ENCODE measurements around the gene MACROD2. TPM values are rescaled to one million over a fixed set of nuclear protein-coding genes. Genes with fewer than 3 reads are reported as not detected.
"Not testable (repeated sequence)": the region's sequence is repeated elsewhere in the genome, so short reads cannot be mapped to it uniquely, and the experiment has no call there.

Gene MACROD2
- total RNA-seq, 4 donors from 2014 or later: 12.6 to 60.3 (median 18.9) TPM

DNA sequence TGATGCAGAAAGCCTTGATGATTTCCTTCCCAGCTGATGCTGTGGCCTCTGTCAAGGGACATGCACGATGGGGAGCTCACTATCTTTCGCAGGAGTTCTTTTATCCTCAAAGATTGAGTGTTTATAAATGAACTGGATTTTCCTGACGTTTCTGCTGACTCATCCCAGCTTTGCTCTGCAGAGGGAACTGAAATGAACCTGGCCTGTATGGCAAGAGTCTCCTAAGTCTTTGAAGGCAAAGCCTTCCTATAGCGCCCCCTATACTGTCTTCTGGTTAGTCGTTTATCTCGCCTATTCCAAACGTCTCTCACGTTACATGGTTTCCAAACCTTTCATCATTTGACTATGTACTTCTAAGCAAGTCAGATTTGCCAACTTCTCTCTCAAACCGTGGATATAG, 2012.6 kb downstream of the MACROD2 start:
- no peak for DNase-seq (ENCODE audit: low spot score in 2 of 2)
- 82% methylated on average over 9 of the region's 9 CpGs for WGBS
- Histone ChIP-seq H3K4me3 (no peak overlapping the region), H3K4me1 (no peaks in the 10 kb centered on the region), H3K9me3 (no peaks in the 10 kb centered on the region), H3K27me3 (no peaks in the 10 kb centered on the region), H3K27ac (no peak overlapping the region), H3K36me3 (no peaks in the 10 kb centered on the region)
- TF ChIP-seq, protein P1, sequence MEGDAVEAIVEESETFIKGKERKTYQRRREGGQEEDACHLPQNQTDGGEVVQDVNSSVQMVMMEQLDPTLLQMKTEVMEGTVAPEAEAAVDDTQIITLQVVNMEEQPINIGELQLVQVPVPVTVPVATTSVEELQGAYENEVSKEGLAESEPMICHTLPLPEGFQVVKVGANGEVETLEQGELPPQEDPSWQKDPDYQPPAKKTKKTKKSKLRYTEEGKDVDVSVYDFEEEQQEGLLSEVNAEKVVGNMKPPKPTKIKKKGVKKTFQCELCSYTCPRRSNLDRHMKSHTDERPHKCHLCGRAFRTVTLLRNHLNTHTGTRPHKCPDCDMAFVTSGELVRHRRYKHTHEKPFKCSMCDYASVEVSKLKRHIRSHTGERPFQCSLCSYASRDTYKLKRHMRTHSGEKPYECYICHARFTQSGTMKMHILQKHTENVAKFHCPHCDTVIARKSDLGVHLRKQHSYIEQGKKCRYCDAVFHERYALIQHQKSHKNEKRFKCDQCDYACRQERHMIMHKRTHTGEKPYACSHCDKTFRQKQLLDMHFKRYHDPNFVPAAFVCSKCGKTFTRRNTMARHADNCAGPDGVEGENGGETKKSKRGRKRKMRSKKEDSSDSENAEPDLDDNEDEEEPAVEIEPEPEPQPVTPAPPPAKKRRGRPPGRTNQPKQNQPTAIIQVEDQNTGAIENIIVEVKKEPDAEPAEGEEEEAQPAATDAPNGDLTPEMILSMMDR (IDR thresholded peaks at IDR 0.05): no peak
- TF ChIP-seq POLR2AphosphoS5 (IDR thresholded peaks at IDR 0.05): no peak
- no peak for TF ChIP-seq EP300 (IDR thresholded peaks at IDR 0.05)
- no peak for TF ChIP-seq POLR2A (IDR thresholded peaks at IDR 0.05)

DNA sequence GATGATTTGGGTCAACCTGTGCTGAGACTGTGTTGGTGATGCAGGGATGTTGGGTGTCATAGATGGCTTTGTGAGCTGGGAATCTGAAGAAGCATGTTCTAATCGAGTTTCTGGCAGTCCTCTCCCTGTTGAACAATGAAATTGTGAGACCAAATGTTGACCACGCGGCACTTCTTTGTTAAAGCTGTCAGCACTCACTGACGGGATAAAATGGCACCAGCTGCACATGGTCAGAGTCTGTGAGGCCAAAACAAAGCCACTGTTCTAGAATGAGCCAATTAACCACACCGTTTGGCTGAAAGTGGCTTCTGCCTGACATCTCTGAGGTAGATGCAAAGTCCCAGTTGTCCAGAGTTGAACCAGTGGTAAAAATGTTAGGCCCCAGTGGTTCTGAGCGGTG, 2015.7 kb downstream of the MACROD2 start:
- H3K27me3 ChIP-seq: no peaks in the 10 kb centered on the region
- no peaks in the 10 kb centered on the region for H3K9me3 ChIP-seq
- H3K4me3 ChIP-seq: no peak overlapping the region
- H3K4me1 ChIP-seq: no peaks in the 10 kb centered on the region
- no peaks in the 10 kb centered on the region for H3K36me3 ChIP-seq
- TF ChIP-seq, protein P1 (IDR thresholded peaks at IDR 0.05): no peak
- TF ChIP-seq EP300 (IDR thresholded peaks at IDR 0.05) (no peak), POLR2A (IDR thresholded peaks at IDR 0.05) (no peak), POLR2AphosphoS5 (IDR thresholded peaks at IDR 0.05) (no peak)
- DNase-seq (ENCODE audit: low spot score in 2 of 2): no peak
- H3K27ac ChIP-seq: no peak overlapping the region
- 75% methylated on average over 6 of the region's 6 CpGs for WGBS

DNA sequence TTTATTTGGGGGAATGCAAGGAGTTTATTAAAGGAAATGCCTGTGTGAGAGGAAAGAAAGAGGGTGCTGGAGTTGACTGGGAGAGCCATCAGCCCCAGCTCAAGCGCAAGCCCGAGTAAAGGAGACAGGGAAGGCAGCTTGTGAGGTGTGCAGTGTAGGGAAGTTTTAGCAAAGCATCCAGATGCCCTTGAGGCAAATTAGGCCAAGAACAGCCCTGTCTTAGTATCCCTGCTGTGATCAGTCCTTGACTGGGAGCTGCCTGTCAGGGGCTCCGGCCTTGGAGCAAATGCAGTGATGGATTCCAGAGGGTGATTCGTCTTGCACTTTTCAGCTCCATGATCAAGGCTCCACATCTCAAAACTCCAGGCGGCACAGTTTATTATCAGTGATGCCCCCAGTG, 2016.2 kb downstream of the MACROD2 start:
- Histone ChIP-seq H3K9me3 (no peaks in the 10 kb centered on the region), H3K27ac (no peak overlapping the region), H3K27me3 (no peaks in the 10 kb centered on the region), H3K4me1 (no peaks in the 10 kb centered on the region), H3K36me3 (no peaks in the 10 kb centered on the region), H3K4me3 (no peak overlapping the region)
- no peak for DNase-seq (ENCODE audit: low spot score in 2 of 2)
- TF ChIP-seq EP300 (IDR thresholded peaks at IDR 0.05) (no peak), POLR2A (IDR thresholded peaks at IDR 0.05) (no peak), POLR2AphosphoS5 (IDR thresholded peaks at IDR 0.05) (no peak)
- TF ChIP-seq, protein P1 (IDR thresholded peaks at IDR 0.05): no peak
- WGBS: 93% methylated on average over 5 of the region's 5 CpGs

DNA sequence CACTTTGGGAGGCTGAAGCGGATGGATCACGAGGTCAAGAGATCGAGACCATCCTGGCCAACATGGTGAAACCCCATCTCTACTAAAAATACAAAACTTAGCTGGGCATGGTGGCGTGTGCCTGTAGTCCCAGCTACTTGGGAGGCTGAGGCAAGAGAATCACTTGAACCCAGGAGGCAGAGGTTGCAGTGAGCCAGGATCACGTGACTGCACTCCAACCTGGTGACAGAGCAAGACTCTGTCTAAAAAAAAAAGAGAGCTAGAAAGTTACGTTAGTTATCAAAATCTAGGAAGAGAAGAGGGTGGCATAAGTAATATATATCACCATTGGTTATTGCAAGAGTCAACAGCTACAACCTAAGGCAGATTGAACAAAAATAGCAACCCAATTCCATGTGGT, 2017.6 kb downstream of the MACROD2 start:
- H3K27ac ChIP-seq; H3K4me1 ChIP-seq; H3K36me3 ChIP-seq; H3K9me3 ChIP-seq; H3K27me3 ChIP-seq; H3K4me3 ChIP-seq; DNase-seq (ENCODE audit: low spot score in 2 of 2): not testable (repeated sequence)
- WGBS: 84% methylated on average over 6 of the region's 6 CpGs

DNA sequence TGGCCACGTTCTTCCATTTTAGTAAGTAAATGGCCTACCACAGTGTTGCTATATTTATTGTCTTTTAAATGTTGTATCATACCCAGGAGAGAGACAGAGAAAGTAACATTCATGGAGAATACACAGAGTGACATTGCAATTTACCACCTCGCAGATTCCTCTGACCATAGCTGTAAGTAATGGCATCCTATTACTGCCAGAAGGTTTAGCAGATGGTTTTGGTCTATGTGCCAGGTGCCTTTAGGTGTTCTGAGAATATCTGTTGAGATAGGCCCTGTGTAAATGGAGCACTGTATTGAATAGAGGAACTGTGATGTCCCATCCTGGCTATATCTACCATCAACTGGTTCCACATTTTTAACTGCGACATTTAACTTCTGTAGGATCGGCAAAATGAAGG, 2018.3 kb downstream of the MACROD2 start:
- DNase-seq (ENCODE audit: low spot score in 2 of 2): no peak
- no peaks in the 10 kb centered on the region for H3K36me3 ChIP-seq
- no peaks in the 10 kb centered on the region for H3K27me3 ChIP-seq
- H3K4me1 ChIP-seq: no peaks in the 10 kb centered on the region
- WGBS: 92% methylated on average over 4 of the region's 4 CpGs
- TF ChIP-seq POLR2AphosphoS5 (IDR thresholded peaks at IDR 0.05) (no peak), EP300 (IDR thresholded peaks at IDR 0.05) (no peak), POLR2A (IDR thresholded peaks at IDR 0.05) (no peak)
- TF ChIP-seq, protein P1 (IDR thresholded peaks at IDR 0.05): no peak
- no peak overlapping the region for H3K27ac ChIP-seq
- no peaks in the 10 kb centered on the region for H3K9me3 ChIP-seq
- H3K4me3 ChIP-seq: no peak overlapping the region

DNA sequence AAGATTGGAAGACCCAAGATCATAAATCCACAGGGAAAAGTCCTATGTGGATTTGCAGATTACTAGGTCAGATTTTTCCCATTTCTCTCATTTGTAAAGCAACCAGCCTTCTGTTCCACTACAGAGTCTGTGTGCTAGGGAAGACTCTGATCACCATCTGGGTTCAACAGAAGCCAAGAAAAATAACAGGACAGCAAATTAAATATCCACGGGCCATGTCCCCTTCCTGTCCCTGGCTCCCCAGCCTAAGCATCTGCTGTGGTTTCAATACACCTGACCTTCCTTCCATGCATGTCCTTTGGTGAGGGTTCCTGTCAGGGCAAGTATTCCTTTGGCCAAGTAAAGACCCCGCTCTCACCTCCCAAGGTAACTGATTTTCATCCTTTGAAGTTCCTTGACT, 2019.1 kb downstream of the MACROD2 start:
- no peak for TF ChIP-seq POLR2A (IDR thresholded peaks at IDR 0.05)
- TF ChIP-seq EP300 (IDR thresholded peaks at IDR 0.05): no peak
- TF ChIP-seq POLR2AphosphoS5 (IDR thresholded peaks at IDR 0.05): no peak
- TF ChIP-seq, protein P1 (IDR thresholded peaks at IDR 0.05): no peak
- H3K9me3 ChIP-seq: no peaks in the 10 kb centered on the region
- 80% methylated on average over 2 of the region's 2 CpGs for WGBS
- H3K27me3 ChIP-seq: no peaks in the 10 kb centered on the region
- DNase-seq (ENCODE audit: low spot score in 2 of 2): no peak
- no peak overlapping the region for H3K4me3 ChIP-seq
- H3K36me3 ChIP-seq: no peaks in the 10 kb centered on the region
- H3K4me1 ChIP-seq: no peaks in the 10 kb centered on the region
- no peak overlapping the region for H3K27ac ChIP-seq

Data from suprapubic skin (tissue), 4 donors.